GM23338 (cell line): ENCODE measurements around the gene TRIP10. TPM values are rescaled to one million over a fixed set of nuclear protein-coding genes. Genes with fewer than 3 reads are reported as not detected.

Source experiments
- ATAC-seq: fragments of 200-7000 bp; cut with Tn5 transposase; 3 replicates; pipeline ENCODE4 v1.9.1; 2020
- DNase-seq: peaks from one replicate; pipeline ENCODE4 v3.0.0-alpha.2; 2015; ENCODE audit warnings: low spot score
- H2AFZ ChIP-seq: fragments of 200-600 bp; sonication (generic); 2 replicates; pipeline ENCODE4 v1.8.0; 2016; ENCODE audit warnings: antibody characterized with exemption, mild to moderate bottlenecking, moderate library complexity
- H3F3A ChIP-seq: fragments of 200-600 bp; sonication (generic); replicated peaks from 2 replicates; pipeline ENCODE4 v1.8.0; 2017; ENCODE audit warnings: antibody characterized with exemption, mixed run types, low read depth
- H3K27ac ChIP-seq: fragments of 200-600 bp; sonication (generic); 2 replicates; pipeline ENCODE4 v1.6.1; 2016; ENCODE audit warnings: low read depth
- H3K27me3 ChIP-seq: fragments of 200-600 bp; sonication (generic); 2 replicates; pipeline ENCODE4 v1.8.0; 2016; ENCODE audit warnings: mild to moderate bottlenecking, mixed run types, moderate library complexity; ENCODE audit not compliant: insufficient read depth
- H3K36me3 ChIP-seq: fragments of 200-600 bp; sonication (generic); 2 replicates; pipeline ENCODE4 v1.8.0; 2016; ENCODE audit warnings: mild to moderate bottlenecking; ENCODE audit not compliant: insufficient read depth
- H3K4me1 ChIP-seq: fragments of 200-600 bp; sonication (generic); 2 replicates; pipeline ENCODE4 v1.8.0; 2016; ENCODE audit warnings: mild to moderate bottlenecking, moderate library complexity; ENCODE audit not compliant: insufficient read depth
- H3K4me2 ChIP-seq: fragments of 200-600 bp; sonication (generic); 2 replicates; pipeline ENCODE4 v1.7.1; 2017; ENCODE audit warnings: mixed run types
- H3K4me3 ChIP-seq: fragments of 200-600 bp; sonication (generic); 2 replicates; pipeline ENCODE4 v1.6.1; 2016; ENCODE audit warnings: mixed run types
- H3K79me2 ChIP-seq: fragments of 200-600 bp; sonication (generic); replicated peaks from 2 replicates; pipeline ENCODE4 v1.8.0; 2017; ENCODE audit warnings: mild to moderate bottlenecking; ENCODE audit not compliant: insufficient read depth
- H3K9me2 ChIP-seq: fragments of 200-600 bp; sonication (generic); 2 replicates; pipeline ENCODE4 v1.8.0; 2017; ENCODE audit not compliant: insufficient read depth
- H4K20me1 ChIP-seq: fragments of 200-600 bp; sonication (generic); replicated peaks from 2 replicates; pipeline ENCODE4 v1.8.0; 2017; ENCODE audit warnings: mild to moderate bottlenecking; ENCODE audit not compliant: insufficient read depth
- H3K27ac Mint-ChIP-seq: 2 replicates; pipeline ENCODE4 v1.8.0; 2020; ENCODE audit warnings: inconsistent platforms, mild to moderate bottlenecking, moderate library complexity, mixed read lengths
- H3K27me3 Mint-ChIP-seq: 3 replicates; pipeline ENCODE4 v1.8.0; 2022; ENCODE audit warnings: low read depth, mild to moderate bottlenecking, moderate library complexity, mixed read lengths, inconsistent platforms; ENCODE audit not compliant: insufficient read depth, poor library complexity
- H3K36me3 Mint-ChIP-seq: 3 replicates; pipeline ENCODE4 v1.8.0; 2021; ENCODE audit warnings: low read depth, mild to moderate bottlenecking, inconsistent platforms, moderate library complexity, mixed read lengths
- H3K4me1 Mint-ChIP-seq: 3 replicates; pipeline ENCODE4 v1.8.0; 2020; ENCODE audit warnings: mild to moderate bottlenecking, inconsistent platforms, mixed read lengths
- H3K4me3 Mint-ChIP-seq: 3 replicates; pipeline ENCODE4 v1.8.0; 2021; ENCODE audit warnings: moderate library complexity, mild to moderate bottlenecking, inconsistent platforms, mixed read lengths
- H3K9me3 Mint-ChIP-seq: 3 replicates; pipeline ENCODE4 v1.8.0; 2020; ENCODE audit warnings: moderate library complexity, mild to moderate bottlenecking, inconsistent platforms, mixed read lengths
- NANOG ChIP-seq: IDR thresholded peaks from 2 replicates; pipeline ENCODE4 v1.6.1; 2016; ENCODE audit warnings: antibody characterized with exemption, borderline replicate concordance
- POLR2AphosphoS5 ChIP-seq: IDR thresholded peaks from 2 replicates; pipeline ENCODE4 v1.6.1; 2016; ENCODE audit warnings: antibody characterized with exemption, low read depth
- ZNF114 ChIP-seq: fragments of 250-450 bp; sonication (Bioruptor Pico); IDR thresholded peaks from 2 replicates; pipeline ENCODE4 v1.5.0; 2020; ENCODE audit warnings: mild to moderate bottlenecking, moderate library complexity
- ZNF331 ChIP-seq: fragments of 250-450 bp; sonication (Bioruptor Pico); IDR thresholded peaks from 2 replicates; pipeline ENCODE4 v1.5.0; 2020; ENCODE audit warnings: low read depth, mild to moderate bottlenecking, moderate library complexity
- polyA plus RNA-seq: library from polyadenylated mRNA; unstranded; fragments of >200 nt; fragmentation: Nextera tagmentation; extraction: Ambion mirVana; gene quantifications from 2 replicates; pipeline ENCODE4 v1.2.1, GENCODE V29; 2016
- total RNA-seq: library from RNA; depleted of rRNA; stranded (reverse); fragments of >200 nt; shearing (Covaris generic); gene quantifications from 2 replicates; pipeline ENCODE4 v1.2.3, GENCODE V29; 2014
- TF ChIP-seq, protein P1 (sequence below): fragments of 250-450 bp; sonication (Bioruptor Pico); IDR thresholded peaks from 2 replicates; pipeline ENCODE4 v1.5.0; 2020; ENCODE audit warnings: mild to moderate bottlenecking, moderate library complexity

TRIP10 gene
- total and polyA plus RNA-seq, 2 experiments from 2014 or later: 56.8 to 68.5 TPM

DNA sequence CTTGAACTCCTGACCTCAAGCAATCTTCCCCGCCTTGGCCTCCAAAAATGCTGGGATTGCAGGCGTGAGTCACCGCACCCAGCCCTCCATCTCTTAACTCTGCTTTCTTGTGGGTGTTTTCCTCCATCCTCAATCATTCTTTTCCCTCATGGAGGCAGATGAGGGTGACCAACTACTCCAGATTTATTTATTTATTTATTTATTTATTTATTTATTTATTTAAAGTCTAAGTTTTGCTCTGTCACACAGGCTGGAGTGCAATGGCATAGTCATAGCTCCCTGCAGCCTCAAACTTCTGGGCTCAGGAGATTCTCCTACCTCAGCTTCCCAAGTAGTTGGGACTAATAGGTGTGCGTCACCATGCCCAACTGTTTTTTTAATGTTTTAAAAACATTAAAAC lies 47.9 kb downstream of the TRIP10 start:
- no peaks in the 10 kb centered on the region for H3K27me3 ChIP-seq
- no peaks in the 10 kb centered on the region for H3F3A ChIP-seq
- no peaks in the 10 kb centered on the region for H3K79me2 ChIP-seq
- no peak overlapping the region for H3K27ac Mint-ChIP-seq
- no peak overlapping the region for H3K4me3 ChIP-seq
- no peaks in the 10 kb centered on the region for H3K4me1 Mint-ChIP-seq
- peaks cover 91% of the 10 kb centered on the region for H3K9me3 Mint-ChIP-seq
- H3K9me2 ChIP-seq: no peaks in the 10 kb centered on the region
- H3K27me3 Mint-ChIP-seq: peaks cover 6% of the 10 kb centered on the region
- no peak for TF ChIP-seq ZNF114 (CRISPR knock-in tag)
- TF ChIP-seq ZNF331 (CRISPR knock-in tag): no peak
- TF ChIP-seq, protein P1, sequence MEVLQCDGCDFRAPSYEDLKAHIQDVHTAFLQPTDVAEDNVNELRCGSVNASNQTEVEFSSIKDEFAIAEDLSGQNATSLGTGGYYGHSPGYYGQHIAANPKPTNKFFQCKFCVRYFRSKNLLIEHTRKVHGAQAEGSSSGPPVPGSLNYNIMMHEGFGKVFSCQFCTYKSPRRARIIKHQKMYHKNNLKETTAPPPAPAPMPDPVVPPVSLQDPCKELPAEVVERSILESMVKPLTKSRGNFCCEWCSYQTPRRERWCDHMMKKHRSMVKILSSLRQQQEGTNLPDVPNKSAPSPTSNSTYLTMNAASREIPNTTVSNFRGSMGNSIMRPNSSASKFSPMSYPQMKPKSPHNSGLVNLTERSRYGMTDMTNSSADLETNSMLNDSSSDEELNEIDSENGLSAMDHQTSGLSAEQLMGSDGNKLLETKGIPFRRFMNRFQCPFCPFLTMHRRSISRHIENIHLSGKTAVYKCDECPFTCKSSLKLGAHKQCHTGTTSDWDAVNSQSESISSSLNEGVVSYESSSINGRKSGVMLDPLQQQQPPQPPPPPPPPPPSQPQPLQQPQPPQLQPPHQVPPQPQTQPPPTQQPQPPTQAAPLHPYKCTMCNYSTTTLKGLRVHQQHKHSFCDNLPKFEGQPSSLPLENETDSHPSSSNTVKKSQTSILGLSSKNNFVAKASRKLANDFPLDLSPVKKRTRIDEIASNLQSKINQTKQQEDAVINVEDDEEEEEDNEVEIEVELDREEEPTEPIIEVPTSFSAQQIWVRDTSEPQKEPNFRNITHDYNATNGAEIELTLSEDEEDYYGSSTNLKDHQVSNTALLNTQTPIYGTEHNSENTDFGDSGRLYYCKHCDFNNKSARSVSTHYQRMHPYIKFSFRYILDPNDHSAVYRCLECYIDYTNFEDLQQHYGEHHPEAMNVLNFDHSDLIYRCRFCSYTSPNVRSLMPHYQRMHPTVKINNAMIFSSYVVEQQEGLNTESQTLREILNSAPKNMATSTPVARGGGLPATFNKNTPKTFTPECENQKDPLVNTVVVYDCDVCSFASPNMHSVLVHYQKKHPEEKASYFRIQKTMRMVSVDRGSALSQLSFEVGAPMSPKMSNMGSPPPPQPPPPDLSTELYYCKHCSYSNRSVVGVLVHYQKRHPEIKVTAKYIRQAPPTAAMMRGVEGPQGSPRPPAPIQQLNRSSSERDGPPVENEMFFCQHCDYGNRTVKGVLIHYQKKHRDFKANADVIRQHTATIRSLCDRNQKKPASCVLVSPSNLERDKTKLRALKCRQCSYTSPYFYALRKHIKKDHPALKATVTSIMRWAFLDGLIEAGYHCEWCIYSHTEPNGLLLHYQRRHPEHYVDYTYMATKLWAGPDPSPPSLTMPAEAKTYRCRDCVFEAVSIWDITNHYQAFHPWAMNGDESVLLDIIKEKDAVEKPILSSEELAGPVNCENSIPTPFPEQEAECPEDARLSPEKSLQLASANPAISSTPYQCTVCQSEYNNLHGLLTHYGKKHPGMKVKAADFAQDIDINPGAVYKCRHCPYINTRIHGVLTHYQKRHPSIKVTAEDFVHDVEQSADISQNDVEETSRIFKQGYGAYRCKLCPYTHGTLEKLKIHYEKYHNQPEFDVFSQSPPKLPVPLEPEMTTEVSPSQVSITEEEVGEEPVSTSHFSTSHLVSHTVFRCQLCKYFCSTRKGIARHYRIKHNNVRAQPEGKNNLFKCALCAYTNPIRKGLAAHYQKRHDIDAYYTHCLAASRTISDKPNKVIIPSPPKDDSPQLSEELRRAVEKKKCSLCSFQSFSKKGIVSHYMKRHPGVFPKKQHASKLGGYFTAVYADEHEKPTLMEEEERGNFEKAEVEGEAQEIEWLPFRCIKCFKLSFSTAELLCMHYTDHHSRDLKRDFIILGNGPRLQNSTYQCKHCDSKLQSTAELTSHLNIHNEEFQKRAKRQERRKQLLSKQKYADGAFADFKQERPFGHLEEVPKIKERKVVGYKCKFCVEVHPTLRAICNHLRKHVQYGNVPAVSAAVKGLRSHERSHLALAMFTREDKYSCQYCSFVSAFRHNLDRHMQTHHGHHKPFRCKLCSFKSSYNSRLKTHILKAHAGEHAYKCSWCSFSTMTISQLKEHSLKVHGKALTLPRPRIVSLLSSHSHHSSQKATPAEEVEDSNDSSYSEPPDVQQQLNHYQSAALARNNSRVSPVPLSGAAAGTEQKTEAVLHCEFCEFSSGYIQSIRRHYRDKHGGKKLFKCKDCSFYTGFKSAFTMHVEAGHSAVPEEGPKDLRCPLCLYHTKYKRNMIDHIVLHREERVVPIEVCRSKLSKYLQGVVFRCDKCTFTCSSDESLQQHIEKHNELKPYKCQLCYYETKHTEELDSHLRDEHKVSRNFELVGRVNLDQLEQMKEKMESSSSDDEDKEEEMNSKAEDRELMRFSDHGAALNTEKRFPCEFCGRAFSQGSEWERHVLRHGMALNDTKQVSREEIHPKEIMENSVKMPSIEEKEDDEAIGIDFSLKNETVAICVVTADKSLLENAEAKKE (CRISPR knock-in tag): no peak
- no peak for TF ChIP-seq NANOG
- TF ChIP-seq POLR2AphosphoS5: no peak
- H3K36me3 ChIP-seq: no peaks in the 10 kb centered on the region
- no peak for ATAC-seq
- H3K36me3 Mint-ChIP-seq: peaks cover 36% of the 10 kb centered on the region
- no peak for DNase-seq
- H3K27ac ChIP-seq: no peak overlapping the region
- no peak overlapping the region for H3K4me2 ChIP-seq
- H3K4me3 Mint-ChIP-seq: no peak overlapping the region
- H4K20me1 ChIP-seq: no peaks in the 10 kb centered on the region
- H2AFZ ChIP-seq: no peak overlapping the region
- no peaks in the 10 kb centered on the region for H3K4me1 ChIP-seq

DNA sequence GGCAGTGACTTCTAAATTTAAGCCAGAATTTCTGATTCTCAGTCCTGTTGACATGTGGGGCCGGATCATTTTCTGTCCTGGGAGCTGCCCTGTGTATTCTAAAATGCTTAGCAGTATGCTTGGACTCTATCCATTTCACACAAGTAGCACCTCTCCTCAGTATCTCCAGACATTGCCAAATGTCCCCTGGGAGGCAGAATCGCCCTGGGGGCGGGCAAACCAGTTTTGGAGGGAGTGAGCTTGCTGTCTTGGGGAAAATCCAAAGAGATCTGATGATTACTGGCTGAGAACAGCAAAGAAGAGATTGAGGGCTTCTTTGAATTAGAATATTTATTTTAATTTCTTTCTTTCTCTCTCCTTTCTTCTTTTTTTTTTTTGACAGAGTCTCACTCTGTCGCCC lies 49.4 kb downstream of the TRIP10 start:
- H3K4me3 Mint-ChIP-seq: no peak overlapping the region
- peaks cover 40% of the 10 kb centered on the region for H3K36me3 Mint-ChIP-seq
- no peaks in the 10 kb centered on the region for H3K36me3 ChIP-seq
- no peaks in the 10 kb centered on the region for H3K4me1 ChIP-seq
- H3K27ac Mint-ChIP-seq: no peak overlapping the region
- ATAC-seq: no peak
- no peaks in the 10 kb centered on the region for H3K9me2 ChIP-seq
- H3K9me3 Mint-ChIP-seq: peaks cover 90% of the 10 kb centered on the region
- H3K79me2 ChIP-seq: no peaks in the 10 kb centered on the region
- no peaks in the 10 kb centered on the region for H3F3A ChIP-seq
- DNase-seq: no peak
- H3K27me3 ChIP-seq: no peaks in the 10 kb centered on the region
- no peaks in the 10 kb centered on the region for H4K20me1 ChIP-seq
- H3K4me3 ChIP-seq: no peak overlapping the region
- H3K4me2 ChIP-seq: no peak overlapping the region
- no peaks in the 10 kb centered on the region for H3K4me1 Mint-ChIP-seq
- H2AFZ ChIP-seq: no peak overlapping the region
- no peak overlapping the region for H3K27ac ChIP-seq
- peaks cover 6% of the 10 kb centered on the region for H3K27me3 Mint-ChIP-seq
- TF ChIP-seq, protein P1 (CRISPR knock-in tag): no peak
